GM18499 (cell line): ENCODE data around the gene TMEM145.

Experiments
- ATAC-seq: cut with Tn5 transposase; IDR thresholded peaks from one replicate; pipeline ENCODE4 v1.9.1; 2021; ENCODE audit warnings: moderate number of reproducible peaks; ENCODE audit not compliant: insufficient read depth, unreplicated experiment

TMEM145 gene

DNA sequence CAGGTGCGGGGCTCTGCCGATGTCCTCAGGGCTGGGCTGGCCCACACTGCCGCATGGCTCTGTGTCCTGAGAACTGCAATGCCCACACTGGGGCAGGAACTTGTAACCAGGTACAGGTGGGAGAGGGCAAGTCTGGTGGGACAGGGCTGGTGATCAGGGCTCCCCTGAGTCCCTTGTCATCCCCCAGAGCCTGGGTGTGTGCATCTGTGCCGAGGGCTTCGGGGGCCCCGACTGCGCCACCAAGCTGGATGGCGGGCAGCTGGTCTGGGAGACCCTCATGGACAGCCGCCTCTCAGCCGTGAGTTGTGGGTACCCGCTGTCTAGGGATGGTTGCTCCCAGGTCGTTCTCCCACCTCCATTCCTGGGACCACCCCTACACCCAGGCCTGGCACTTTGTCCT, 42.8 kb downstream of the TMEM145 start:
- no peak for ATAC-seq

DNA sequence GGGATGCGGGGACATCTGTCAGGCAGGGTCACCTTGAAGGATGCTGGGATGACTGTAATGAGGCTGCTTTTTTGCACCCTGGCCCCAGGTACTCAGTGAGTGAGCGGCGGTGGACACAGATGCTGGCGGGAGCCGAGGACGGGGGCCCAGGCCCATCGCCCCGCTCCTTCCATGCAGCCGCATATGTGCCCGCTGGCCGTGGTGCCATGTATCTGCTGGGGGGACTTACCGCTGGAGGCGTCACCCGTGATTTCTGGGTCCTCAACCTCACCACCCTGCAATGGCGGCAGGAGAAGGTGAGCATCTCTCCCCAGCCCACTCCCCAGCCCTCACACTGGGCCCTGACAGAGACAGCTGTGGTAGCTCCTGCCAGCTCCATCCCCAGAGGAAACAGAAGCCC, 43.6 kb downstream of the TMEM145 start:
- no peak for ATAC-seq

DNA sequence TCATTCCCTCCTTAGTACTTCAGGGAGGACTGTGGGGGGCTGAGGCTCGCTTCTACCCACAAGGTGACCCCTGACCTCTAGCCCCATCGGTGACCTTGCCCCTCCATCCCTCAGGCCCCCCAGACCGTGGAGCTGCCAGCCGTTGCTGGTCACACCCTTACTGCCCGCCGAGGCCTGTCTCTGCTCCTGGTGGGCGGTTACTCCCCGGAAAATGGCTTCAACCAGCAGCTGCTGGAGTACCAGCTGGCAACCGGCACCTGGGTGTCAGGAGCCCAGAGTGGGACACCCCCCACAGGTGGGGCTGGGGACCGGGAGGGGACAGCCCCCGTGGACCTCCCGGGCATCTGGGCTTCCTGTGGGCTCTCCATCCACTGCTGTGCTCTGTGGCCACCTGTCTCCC, 44.2 kb downstream of the TMEM145 start:
- no peak for ATAC-seq

DNA sequence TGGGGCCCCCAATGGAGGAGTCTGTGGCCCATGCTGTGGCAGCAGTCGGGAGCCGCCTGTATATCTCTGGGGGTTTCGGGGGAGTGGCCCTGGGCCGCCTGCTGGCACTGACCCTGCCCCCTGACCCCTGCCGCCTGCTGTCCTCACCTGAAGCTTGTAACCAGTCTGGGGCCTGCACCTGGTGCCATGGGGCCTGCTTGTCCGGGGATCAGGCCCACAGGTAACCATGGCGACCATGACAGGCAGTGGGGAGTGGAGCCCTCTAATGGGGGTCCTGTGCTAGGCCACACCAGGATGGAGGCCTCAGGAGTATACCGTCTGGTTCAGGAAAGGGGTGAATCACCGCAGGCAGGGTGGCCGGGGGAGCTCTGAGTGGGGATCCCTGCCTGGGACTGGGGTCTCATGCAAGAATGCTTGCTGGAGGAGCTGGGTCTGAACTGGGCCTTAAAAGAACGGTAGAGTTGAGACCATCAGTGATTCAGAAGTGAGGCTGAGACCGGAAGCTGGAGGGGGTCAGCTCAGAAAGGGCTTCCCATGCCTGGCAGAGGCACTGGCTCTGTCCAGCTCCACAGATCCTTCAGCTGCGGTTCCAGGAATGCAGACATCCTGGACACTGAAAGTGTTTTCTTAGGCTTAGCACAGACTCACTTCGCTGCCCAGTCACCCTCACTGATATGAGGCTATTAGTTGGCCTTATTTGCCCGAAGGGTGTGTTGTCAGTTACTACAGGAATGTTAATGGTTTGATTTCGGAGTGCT, 47.9 kb downstream of the TMEM145 start:
- ATAC-seq: no peak

DNA sequence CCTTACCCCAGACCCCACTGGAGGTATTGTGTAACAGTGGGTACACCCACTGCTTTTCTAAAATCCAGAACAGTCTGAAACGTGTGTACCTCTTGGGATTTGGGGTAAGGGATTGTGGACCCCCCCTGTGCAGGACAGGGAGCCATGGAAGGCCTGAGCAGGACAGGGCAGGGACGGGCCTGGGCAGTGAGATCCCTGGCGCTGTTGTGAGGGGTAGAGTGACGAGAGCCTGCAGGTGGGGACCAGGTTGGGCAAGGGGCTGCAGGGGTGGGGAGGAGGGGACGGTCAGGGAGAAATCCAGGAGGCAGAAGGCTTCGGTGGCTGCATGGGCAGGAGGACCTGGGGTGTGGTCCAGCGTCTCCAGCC, 48.4 kb downstream of the TMEM145 start:
- no peak for ATAC-seq

DNA sequence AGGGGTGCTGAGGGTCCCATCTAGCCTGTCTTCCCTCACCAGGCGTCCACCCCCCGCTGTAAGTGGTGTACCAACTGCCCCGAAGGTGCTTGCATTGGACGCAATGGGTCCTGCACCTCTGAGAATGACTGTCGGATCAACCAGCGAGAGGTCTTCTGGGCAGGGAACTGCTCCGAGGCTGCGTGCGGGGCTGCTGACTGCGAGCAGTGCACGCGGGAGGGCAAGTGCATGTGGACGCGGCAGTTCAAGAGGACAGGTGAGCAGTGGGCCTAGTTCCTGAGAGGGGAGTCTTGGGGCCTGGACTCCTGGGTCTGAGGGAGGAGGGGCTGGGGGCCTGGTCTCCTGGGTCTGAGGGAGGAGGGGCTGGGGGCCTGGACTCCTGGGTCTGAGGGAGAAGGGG, 49.2 kb downstream of the TMEM145 start:
- no peak for ATAC-seq

DNA sequence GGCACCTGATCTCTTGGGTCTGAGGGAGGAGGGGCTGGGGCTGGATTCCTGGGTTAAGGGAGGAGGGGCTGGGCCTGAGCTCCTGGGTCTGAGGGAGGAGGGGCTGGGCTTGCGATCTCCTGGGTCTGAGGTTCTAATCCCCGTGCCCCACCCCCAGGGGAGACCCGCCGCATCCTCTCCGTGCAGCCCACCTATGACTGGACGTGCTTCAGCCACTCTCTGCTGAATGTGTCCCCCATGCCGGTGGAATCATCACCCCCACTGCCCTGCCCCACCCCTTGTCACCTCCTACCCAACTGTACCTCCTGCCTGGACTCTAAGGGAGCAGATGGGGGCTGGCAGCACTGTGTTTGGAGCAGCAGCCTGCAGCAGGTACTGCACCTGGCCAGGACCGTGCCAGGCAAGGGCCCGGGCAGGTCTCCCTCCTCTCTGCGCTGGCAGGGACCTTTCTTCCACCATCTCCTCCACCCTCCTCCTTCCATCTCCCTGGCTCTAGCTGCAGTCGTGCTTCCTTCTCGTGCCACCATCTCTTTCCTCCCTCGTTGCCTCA, 49.9 kb downstream of the TMEM145 start:
- ATAC-seq: no peak

DNA sequence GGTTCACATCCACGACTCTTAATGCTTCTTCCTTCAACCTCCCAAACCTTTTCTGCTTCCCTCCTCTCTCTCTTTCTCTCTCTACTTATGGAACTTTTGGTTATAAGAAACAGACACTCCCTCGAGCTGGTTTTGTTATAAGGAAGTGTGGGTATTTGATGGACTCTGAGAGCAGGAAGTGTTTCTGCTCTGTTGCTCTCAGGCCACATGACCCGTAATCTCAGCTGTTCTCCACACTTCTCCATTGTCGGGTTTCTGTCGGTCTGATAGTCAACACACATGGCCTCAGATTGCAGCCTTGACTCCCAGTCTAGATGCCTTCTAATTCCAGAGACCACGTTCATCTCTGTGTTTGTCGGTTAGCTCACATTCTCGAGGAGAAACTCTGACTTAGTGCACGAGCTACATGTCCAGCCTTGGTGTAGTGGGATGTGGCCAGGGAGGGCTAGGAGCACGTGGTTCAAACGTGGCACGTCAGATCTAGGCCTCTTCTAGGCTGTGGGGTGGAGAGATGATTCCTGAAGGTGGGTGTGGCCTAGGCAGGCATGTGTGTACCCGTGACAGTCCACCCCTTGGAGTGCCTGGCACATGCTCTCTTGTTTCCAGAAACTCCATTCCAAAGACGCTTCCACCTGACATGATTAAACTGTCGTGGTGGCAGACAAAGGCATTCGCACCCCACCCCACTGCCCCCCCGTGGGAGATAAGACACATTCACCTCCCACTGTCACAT, 50.7 kb downstream of the TMEM145 start:
- no peak for ATAC-seq

DNA sequence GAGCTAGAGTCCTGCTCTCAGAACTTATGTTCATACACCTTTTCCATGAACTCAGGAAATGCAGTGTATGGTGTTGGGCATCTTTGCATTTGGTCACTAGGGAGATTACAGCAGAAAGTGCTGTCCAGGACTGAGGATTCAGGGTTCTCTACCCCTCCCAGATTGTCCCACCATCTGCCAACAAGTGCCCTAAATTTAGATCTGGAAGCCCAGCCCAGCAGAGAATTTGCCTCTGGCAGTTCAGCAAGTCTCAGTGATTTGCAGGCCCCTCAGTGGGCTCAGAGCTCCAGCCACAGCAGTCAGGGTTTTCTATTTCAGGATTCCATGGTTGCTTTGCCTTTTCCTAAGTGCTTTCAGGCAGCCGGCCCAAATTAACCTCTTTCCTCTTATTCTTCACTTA, 53.6 kb downstream of the TMEM145 start:
- no peak for ATAC-seq

DNA sequence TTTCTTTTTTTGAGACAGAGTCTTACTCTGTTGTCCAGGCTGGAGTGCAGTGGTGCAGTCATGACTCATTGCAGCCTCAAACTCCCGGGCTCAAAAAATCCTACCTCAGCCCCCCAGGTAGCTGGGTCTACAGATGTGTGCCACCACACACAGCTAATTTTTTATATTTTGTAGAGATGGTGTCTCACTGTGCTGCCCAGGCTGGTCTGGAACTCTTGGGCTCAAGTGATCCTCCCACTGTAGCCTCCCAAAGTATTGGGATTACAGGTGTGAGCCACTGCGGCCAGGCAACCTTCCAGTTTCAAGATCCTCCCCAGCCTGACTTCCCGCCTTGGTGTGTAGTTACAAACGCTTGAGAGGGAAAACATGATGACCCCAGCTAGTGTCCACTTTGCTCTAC, 54.8 kb downstream of the TMEM145 start:
- no peak for ATAC-seq

DNA sequence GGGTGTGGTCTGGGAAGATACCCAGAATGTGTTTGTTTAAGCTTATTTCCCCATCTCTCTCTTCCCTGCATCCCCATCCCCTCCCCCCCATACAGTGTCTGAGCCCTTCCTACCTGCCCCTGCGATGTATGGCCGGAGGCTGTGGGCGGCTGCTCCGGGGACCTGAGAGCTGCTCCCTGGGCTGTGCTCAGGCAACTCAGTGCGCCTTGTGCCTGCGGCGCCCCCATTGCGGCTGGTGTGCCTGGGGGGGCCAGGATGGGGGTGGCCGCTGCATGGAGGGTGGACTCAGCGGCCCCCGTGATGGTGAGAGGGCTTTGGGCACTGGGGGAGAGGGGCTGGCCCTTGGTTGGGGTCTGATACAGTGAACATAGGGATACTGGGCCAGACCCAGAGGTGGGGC, 55.3 kb downstream of the TMEM145 start:
- ATAC-seq: no peak

DNA sequence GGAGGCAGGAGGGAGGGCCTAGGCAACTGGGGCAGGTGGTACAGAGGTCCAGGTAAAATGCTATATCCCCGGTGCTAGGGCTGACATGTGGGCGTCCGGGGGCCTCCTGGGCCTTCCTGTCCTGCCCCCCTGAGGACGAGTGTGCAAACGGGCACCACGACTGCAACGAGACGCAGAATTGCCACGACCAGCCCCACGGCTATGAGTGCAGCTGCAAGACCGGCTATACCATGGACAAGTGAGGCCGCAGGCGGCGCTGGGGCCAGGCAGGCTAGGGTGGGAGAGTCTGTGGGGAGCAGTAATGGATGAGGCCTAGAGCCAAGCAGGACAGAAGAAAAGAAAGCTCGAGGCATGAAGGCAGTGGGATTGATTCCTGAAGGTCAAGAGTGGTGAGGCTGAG, 55.7 kb downstream of the TMEM145 start:
- ATAC-seq: no peak

DNA sequence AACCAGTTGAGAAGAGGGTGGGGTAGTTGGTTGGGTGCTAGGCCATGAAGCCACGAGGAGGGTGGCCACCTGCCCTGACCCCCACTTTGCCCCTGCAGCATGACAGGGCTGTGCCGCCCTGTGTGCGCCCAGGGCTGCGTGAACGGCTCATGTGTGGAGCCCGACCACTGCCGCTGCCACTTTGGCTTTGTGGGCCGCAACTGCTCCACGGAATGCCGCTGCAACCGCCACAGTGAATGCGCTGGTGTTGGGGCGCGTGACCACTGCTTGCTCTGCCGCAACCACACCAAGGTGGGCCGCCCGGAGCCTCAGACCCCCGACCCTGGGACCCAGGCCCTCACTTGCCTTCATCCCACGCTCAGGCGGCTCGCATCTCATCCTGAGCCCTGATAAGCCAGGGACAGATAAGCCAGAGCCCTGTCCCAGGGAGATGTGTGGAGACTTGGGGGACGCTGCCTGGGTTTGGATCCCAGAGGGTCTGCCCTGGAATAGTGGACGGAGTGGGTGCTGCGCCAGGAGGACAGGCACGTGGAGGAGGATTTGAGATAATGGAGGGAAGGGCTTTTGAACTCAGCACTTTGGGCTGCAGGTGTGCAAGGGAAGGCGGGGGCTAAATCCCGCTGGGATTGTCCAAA, 56.4 kb downstream of the TMEM145 start:
- no peak for ATAC-seq

DNA sequence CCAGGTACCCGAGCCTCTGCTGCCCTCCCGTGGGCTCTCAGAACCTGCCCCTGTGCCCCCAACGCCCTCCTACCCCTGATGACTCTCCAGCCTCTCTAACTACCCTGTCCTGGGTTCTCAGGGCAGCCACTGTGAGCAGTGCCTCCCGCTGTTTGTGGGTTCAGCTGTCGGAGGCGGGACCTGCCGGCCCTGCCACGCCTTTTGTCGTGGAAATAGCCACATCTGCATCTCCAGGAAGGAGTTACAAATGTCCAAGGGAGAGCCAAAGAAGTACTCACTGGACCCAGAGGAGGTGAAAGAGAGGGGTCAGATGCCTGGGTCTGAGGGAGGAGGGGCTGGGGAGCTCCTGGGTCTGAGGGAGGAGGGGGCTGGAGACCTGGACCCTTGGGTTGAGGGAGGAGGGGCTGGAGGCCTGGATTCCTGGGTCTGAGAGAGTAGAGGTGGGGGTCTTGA, 57.0 kb downstream of the TMEM145 start:
- ATAC-seq: no peak

DNA sequence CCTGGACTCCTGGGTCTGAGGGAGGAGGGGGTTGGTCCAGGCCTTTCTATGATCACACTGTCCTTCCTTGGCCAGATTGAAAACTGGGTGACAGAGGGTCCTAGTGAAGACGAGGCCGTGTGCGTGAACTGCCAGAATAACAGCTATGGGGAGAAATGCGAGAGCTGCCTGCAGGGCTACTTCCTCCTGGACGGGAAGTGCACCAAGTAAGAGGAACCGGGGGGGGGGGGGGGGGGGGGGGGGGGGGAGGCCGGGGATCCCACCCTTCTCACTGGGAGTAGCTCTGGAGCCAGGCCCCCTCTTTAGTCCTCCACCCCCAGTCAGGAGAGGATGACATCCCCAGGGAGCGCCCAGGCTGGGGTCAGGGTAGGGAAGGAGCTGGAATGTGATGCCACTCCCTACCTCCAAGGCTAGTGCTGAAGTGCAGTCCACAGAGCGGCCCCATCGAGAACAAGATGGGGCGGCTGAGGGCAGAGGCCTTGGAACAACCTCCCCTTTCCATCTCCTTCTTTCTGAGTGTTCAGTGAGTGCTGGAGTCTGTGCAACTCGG, 57.6 kb downstream of the TMEM145 start:
- no peak for ATAC-seq
